ENCODE measurements around the gene CSTF3. TPM values are rescaled to one million over a fixed set of nuclear protein-coding genes. Genes with fewer than 3 reads are reported as not detected.

CSTF3 gene
- total RNA-seq, 2 donors from 2014 or later: 22.9 to 29.9 TPM

DNA sequence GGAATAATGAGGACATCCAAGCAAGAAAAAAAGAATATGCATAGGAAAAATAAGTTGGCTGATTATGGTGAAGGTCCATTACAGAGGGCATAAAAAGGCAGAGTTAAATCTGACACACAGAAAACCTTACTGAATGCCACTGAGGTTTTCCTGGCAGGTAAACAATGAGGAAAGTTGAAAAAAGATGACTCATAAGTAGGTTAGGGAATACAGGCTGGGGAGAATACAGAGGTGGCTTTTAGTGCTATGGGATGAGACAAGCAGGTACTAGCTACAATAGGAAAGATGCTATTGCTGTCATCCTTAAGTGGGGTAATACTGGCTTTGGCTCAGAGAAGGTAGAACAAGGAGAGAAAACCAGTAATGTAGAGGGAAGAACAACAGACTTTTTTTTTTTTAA, 44.7 kb downstream of the CSTF3 start:
- no peak for DNase-seq
- H3K4me1 ChIP-seq: no peaks in the 10 kb centered on the region

GRCh38 chr11:33110083-33110482, 51.2 kb downstream of the CSTF3 start:
- Histone ChIP-seq H3K9me3 (no peaks in the 10 kb centered on the region), H3K27me3 (no peaks in the 10 kb centered on the region), H3K4me1 (no peaks in the 10 kb centered on the region), H3K27ac (no peak overlapping the region), H3K36me3 (no peaks in the 10 kb centered on the region), H3K4me3 (no peak overlapping the region), H3K9ac (ENCODE audit: low read depth in 2 of 2, low read length in 2 of 2) (no peak overlapping the region)
- TF ChIP-seq, protein P1, sequence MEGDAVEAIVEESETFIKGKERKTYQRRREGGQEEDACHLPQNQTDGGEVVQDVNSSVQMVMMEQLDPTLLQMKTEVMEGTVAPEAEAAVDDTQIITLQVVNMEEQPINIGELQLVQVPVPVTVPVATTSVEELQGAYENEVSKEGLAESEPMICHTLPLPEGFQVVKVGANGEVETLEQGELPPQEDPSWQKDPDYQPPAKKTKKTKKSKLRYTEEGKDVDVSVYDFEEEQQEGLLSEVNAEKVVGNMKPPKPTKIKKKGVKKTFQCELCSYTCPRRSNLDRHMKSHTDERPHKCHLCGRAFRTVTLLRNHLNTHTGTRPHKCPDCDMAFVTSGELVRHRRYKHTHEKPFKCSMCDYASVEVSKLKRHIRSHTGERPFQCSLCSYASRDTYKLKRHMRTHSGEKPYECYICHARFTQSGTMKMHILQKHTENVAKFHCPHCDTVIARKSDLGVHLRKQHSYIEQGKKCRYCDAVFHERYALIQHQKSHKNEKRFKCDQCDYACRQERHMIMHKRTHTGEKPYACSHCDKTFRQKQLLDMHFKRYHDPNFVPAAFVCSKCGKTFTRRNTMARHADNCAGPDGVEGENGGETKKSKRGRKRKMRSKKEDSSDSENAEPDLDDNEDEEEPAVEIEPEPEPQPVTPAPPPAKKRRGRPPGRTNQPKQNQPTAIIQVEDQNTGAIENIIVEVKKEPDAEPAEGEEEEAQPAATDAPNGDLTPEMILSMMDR (IDR thresholded peaks at IDR 0.05): no peak
- intact Hi-C loops (cut with DNase I): no loop called here
- no peak for DNase-seq

More for the DNA sequence above, 44.7 kb downstream of the CSTF3 start:
- no peak overlapping the region for H3K9ac ChIP-seq (ENCODE audit: low read depth in 2 of 2, low read length in 2 of 2)
- intact Hi-C loops (cut with DNase I): no loop called here
- H3K4me3 ChIP-seq: no peak overlapping the region
- no peaks in the 10 kb centered on the region for H3K27me3 ChIP-seq
- no peaks in the 10 kb centered on the region for H3K36me3 ChIP-seq
- no peaks in the 10 kb centered on the region for H3K9me3 ChIP-seq
- TF ChIP-seq, protein P1 (IDR thresholded peaks at IDR 0.05): no peak
- H3K27ac ChIP-seq: no peak overlapping the region

- Histone ChIP-seq H3K4me1 (no peaks in the 10 kb centered on the region), H3K27me3 (no peaks in the 10 kb centered on the region), H3K4me3 (no peak overlapping the region), H3K9me3 (no peaks in the 10 kb centered on the region), H3K36me3 (no peaks in the 10 kb centered on the region), H3K27ac (no peak overlapping the region), H3K9ac (ENCODE audit: low read depth in 2 of 2, low read length in 2 of 2) (no peak overlapping the region)
- TF ChIP-seq, protein P1 (IDR thresholded peaks at IDR 0.05): no peak
- intact Hi-C loops (cut with DNase I): no loop called here
- DNase-seq: no peak
Observed at GRCh38 chr11:33109294-33109895, 51.9 kb downstream of the CSTF3 start.

GRCh38 chr11:33103836-33104235, 57.4 kb downstream of the CSTF3 start:
- no peak overlapping the region for H3K27ac ChIP-seq
- no peaks in the 10 kb centered on the region for H3K9me3 ChIP-seq
- no peaks in the 10 kb centered on the region for H3K4me1 ChIP-seq
- no peak overlapping the region for H3K9ac ChIP-seq (ENCODE audit: low read depth in 2 of 2, low read length in 2 of 2)
- intact Hi-C loops (cut with DNase I): no loop called here
- no peak for DNase-seq
- TF ChIP-seq, protein P1 (IDR thresholded peaks at IDR 0.05): no peak
- H3K4me3 ChIP-seq: no peak overlapping the region
- no peaks in the 10 kb centered on the region for H3K27me3 ChIP-seq
- H3K36me3 ChIP-seq: no peaks in the 10 kb centered on the region

DNA sequence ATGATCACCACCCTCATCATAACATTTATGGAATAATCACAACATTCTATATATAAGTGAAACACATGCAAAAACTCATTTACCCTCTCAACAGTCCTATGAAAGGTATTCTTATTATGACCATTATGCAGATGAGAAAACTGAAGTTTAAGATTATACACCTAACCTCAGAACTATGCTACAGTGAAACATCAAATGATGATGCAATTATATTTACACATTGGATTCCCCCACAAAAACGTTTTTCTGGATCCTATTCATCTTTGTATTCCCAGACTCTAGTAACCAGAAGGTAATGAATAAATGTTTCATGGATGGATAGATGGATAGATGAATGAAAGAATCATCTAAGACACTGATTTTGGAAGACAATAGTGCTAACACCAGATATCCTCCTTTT, 67.1 kb downstream of the CSTF3 start:
- no peak for DNase-seq
- no peak overlapping the region for H3K9ac ChIP-seq (ENCODE audit: low read depth in 2 of 2, low read length in 2 of 2)
- peaks cover 6% of the 10 kb centered on the region for H3K36me3 ChIP-seq
- no peak overlapping the region for H3K27ac ChIP-seq
- TF ChIP-seq, protein P1 (IDR thresholded peaks at IDR 0.05): no peak
- H3K4me1 ChIP-seq: no peaks in the 10 kb centered on the region
- no peaks in the 10 kb centered on the region for H3K9me3 ChIP-seq
- H3K27me3 ChIP-seq: no peaks in the 10 kb centered on the region
- no peak overlapping the region for H3K4me3 ChIP-seq
- intact Hi-C loops (cut with DNase I): no loop called here
